ENCODE results near the gene TERT. TPM values are rescaled to one million over a fixed set of nuclear protein-coding genes. Genes with fewer than 3 reads are reported as not detected.

Gene TERT
- total and polyA plus RNA-seq, 2 of the 4 experiments (the other 2 are of a cell fraction): not detected

DNA sequence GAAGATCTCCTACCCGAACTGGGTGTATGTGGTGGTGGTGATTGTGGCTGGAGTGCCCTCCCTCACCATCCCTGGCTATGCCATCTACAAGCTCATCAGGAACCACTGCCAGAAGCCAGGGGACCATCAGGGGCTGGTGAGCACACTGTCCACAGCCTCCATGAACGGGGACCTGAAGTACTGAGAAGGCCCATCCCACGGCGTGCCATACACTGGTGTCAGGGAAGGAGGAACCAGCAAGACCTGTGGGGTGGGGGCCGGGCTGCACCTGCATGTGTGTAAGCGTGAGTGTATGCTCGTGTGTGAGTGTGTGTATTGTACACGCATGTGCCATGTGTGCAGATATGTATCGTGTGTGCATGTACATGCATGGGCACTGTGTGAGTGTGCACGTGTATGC, 73.1 kb downstream of the TERT start:
- intact Hi-C loops (cut with micrococcal nuclease) (no loop called here), in situ Hi-C loops (cut with MboI; ENCODE audit: low sequenced_read_pairs) (no loop called here), dilution Hi-C loops (cut with HindIII; ENCODE audit: low sequenced_read_pairs, unreplicated experiment) (no loop called here)
- Histone ChIP-seq H4K5ac (ENCODE audit: low read depth, low read length) (no peak overlapping the region), H3K14ac (replicated peaks; ENCODE audit: low read depth, low read length) (no peak overlapping the region), H3K36me3 (ENCODE audit: control insufficient read depth, insufficient read depth, low read length) (no peaks in the 10 kb centered on the region), H3K9ac (ENCODE audit: low read depth, low read length) (no peak overlapping the region), H3K4ac (ENCODE audit: low read depth, low read length) (no peak overlapping the region), H2AFZ (replicated peaks; ENCODE audit: low read length, poor library complexity) (no peak overlapping the region), H4K20me1 (ENCODE audit: insufficient read depth, low read length) (no peaks in the 10 kb centered on the region), H3K27ac (ENCODE audit: insufficient read depth, low read length) (no peak overlapping the region), H3K9me1 (ENCODE audit: insufficient read depth, low read length) (no peaks in the 10 kb centered on the region), H4K91ac (ENCODE audit: insufficient read depth, low read depth, low read length) (no peak overlapping the region), H2AK5ac (ENCODE audit: low read depth, low read length) (no peak overlapping the region), H3K56ac (ENCODE audit: extremely low read depth, insufficient read depth, low read length) (no peak overlapping the region), H2AK9ac (replicated peaks; ENCODE audit: low read depth, low read length, poor library complexity) (no peak overlapping the region), H3K4me2 (ENCODE audit: low read depth, low read length) (no peak overlapping the region), H3K23ac (ENCODE audit: low read depth, low read length) (no peak overlapping the region), H3K4me1 (ENCODE audit: control insufficient read depth, insufficient read depth, low read length) (no peaks in the 10 kb centered on the region), H4K8ac (ENCODE audit: low read depth in 2 of 2, low read length in 2 of 2) (no peak overlapping the region; a peak in 1 of 4 replicates), H3K79me1 (ENCODE audit: low read depth in 1 of 2, low read length in 2 of 2) (no peaks in the 10 kb centered on the region), H3K9me3 (ENCODE audit: control insufficient read depth, insufficient read depth, low read length) (peaks cover 8% of the 10 kb centered on the region), H3K27me3 (ENCODE audit: control insufficient read depth, insufficient read depth, low read length) (no peaks in the 10 kb centered on the region; the same call in 1 of the 2 replicates), H3K4me3 (ENCODE audit: insufficient read depth, low read depth, low read length) (no peak overlapping the region), H3K18ac (ENCODE audit: low read depth, low read length) (no peak overlapping the region), H2BK20ac (ENCODE audit: low read depth, low read length) (no peak overlapping the region), H2BK5ac (ENCODE audit: low read depth, low read length, poor library complexity, severe bottlenecking) (no peak overlapping the region), H2BK15ac (ENCODE audit: low read depth, low read length) (no peak overlapping the region), H2BK120ac (ENCODE audit: low read depth, low read length) (no peak overlapping the region)
- POLR2A ChIA-PET (ENCODE audit: unreplicated experiment): no interaction called here
- no peak for DNase-seq
- no peak for TF ChIP-seq ELK1 (IDR thresholded peaks at IDR 0.05; ENCODE audit: borderline replicate concordance, low read depth, low read length)
- no peak for TF ChIP-seq CEBPB (IDR thresholded peaks at IDR 0.05; ENCODE audit: low read depth, low read length)
- TF ChIP-seq POLR2A (IDR thresholded peaks at IDR 0.05; ENCODE audit: low read depth, low read length): no peak
- TF ChIP-seq MAFK (IDR thresholded peaks at IDR 0.05; ENCODE audit: low read depth, low read length): no peak
- TF ChIP-seq RCOR1 (IDR thresholded peaks at IDR 0.05; ENCODE audit: insufficient replicate concordance, low read length): no peak
- TF ChIP-seq CHD1 (IDR thresholded peaks at IDR 0.05; ENCODE audit: low read depth, low read length): no peak
- TF ChIP-seq USF2 (IDR thresholded peaks at IDR 0.05; ENCODE audit: low read depth, low read length): no peak
- TF ChIP-seq RFX5 (IDR thresholded peaks at IDR 0.05; ENCODE audit: low read depth, low read length): no peak
- no peak for TF ChIP-seq RAD21 (IDR thresholded peaks at IDR 0.05; ENCODE audit: low read length)
- no peak for TF ChIP-seq MXI1 (IDR thresholded peaks at IDR 0.05; ENCODE audit: borderline replicate concordance, low read depth, low read length)
- no peak for TF ChIP-seq MAZ (IDR thresholded peaks at IDR 0.05; ENCODE audit: borderline replicate concordance, low read depth, low read length)
- TF ChIP-seq SMC3 (IDR thresholded peaks at IDR 0.05; ENCODE audit: low read depth, low read length): no peak
- no TSS peak for BruUV-seq (replicated peaks)
- CTCF ChIA-PET: no interaction called here
- ATAC-seq (ENCODE audit: low read depth): no peak
- 90% methylated on average over 6 of the region's 10 CpGs; no CpG with 5 or more reads in 1 of the 2 experiments for WGBS, 2 experiments (ENCODE audit: extremely low coverage in 2 of 2, insufficient read length in 1 of 2)
